GM12875 (cell line): ENCODE results near the gene CDC34.
A peak's percentile ranks its signal among the peaks of the same experiment; 100 is the strongest.

Experiments used
- H3K4me3 ChIP-seq: one replicate; pipeline ENCODE4 v1.5.1; 2011; ENCODE audit warnings: low read depth, low read length, control low read depth
- CTCF ChIP-seq: IDR thresholded peaks from 2 replicates; pipeline ENCODE4 v1.5.1; 2011; ENCODE audit warnings: low read depth, mild to moderate bottlenecking, control low read depth, inconsistent platforms, low read length, moderate library complexity, borderline replicate concordance; ENCODE audit not compliant: insufficient read depth

Gene CDC34

GRCh38 chr19:510606-511100 lies 20.9 kb upstream of the CDC34 start:
- no peak overlapping the region for H3K4me3 ChIP-seq
- TF ChIP-seq CTCF = peak; percentile 100

GRCh38 chr19:511101-511851 lies 20.3 kb upstream of the CDC34 start:
- no peak for TF ChIP-seq CTCF
- no peak overlapping the region for H3K4me3 ChIP-seq

GRCh38 chr19:512547-513365 lies 18.8 kb upstream of the CDC34 start:
- TF ChIP-seq CTCF = no peak
- H3K4me3 ChIP-seq = no peak overlapping the region

- no peak overlapping the region for H3K4me3 ChIP-seq
- TF ChIP-seq CTCF = no peak
These were observed 18.0 kb upstream of the CDC34 start for GRCh38 chr19:513368-514165.

- TF ChIP-seq CTCF = no peak
- no peak overlapping the region for H3K4me3 ChIP-seq
These were observed 17.3 kb upstream of the CDC34 start for GRCh38 chr19:514166-514663.

- H3K4me3 ChIP-seq = no peak overlapping the region
- no peak for TF ChIP-seq CTCF
These were observed 13.6 kb upstream of the CDC34 start for GRCh38 chr19:517721-518597.
